ENCODE measurements around the gene TIAL1.

TIAL1 gene

DNA sequence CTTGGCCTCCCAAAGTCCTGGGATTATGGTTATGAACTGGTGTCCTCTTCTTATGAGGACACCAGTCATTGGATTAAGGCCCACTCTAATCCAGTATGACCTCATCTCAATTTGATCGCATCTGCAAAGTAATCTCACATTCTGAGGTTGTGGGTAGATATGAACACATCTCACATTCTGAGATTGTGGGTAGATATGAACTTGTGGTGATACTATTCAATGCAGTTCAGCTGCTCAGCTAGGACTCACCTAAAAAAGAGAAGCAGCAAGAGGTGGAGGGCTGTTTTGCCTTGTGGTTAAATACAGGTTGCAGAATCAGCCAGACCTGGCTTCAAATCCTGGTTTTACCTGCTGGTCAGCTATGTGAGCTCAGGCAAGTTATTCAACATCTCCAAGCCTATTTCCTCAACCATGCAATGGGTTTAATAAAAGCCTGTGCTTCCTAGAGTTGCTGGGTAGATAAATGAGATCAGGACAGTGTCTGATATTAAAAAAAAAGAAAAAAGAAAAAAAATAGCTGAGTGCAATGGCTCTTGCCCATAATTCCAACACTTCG, 45.9 kb upstream of the TIAL1 start:
- no peak overlapping the region for H4K91ac ChIP-seq (ENCODE audit: low read depth, low read length)
- H2BK5ac ChIP-seq (ENCODE audit: low read depth, low read length, poor library complexity) = no peak overlapping the region
- no peak overlapping the region for H2BK12ac ChIP-seq (ENCODE audit: low read length)
- H2AK5ac ChIP-seq (ENCODE audit: low read length) = no peak overlapping the region
- no peak overlapping the region for H3K18ac ChIP-seq (ENCODE audit: low read length)
- no peak overlapping the region for H2BK120ac ChIP-seq (ENCODE audit: insufficient read depth, low read length, poor library complexity)
- no peak overlapping the region for H3K4me2 ChIP-seq (ENCODE audit: low read length)
- no peak overlapping the region for H3K4me3 ChIP-seq (ENCODE audit: low read depth, low read length)
- H3K27ac ChIP-seq (ENCODE audit: low read depth, low read length) = no peak overlapping the region
- H3K23ac ChIP-seq (ENCODE audit: low read length) = no peak overlapping the region
- H3K79me2 ChIP-seq (ENCODE audit: control insufficient read depth, insufficient read depth, low read length, poor library complexity) = no peaks in the 10 kb centered on the region
- no peak overlapping the region for H4K8ac ChIP-seq (ENCODE audit: low read depth, low read length)
- H3K14ac ChIP-seq (ENCODE audit: low read length) = no peak overlapping the region
- H3K9ac ChIP-seq (ENCODE audit: low read length) = no peak overlapping the region
- DNase-seq = no peak
- no peak overlapping the region for H2AFZ ChIP-seq (ENCODE audit: insufficient read depth, low read length, poor library complexity)
- H4K12ac ChIP-seq (ENCODE audit: low read depth, low read length) = no peak overlapping the region
- no CpG with 5 or more reads among the region's 2 CpGs for WGBS (ENCODE audit: extremely low coverage, insufficient coverage, insufficient read length)
- no peaks in the 10 kb centered on the region for H3K36me3 ChIP-seq (ENCODE audit: control insufficient read depth in 1 of 2, insufficient read depth in 2 of 2, low read length in 2 of 2)
- no peaks in the 10 kb centered on the region for H3K27me3 ChIP-seq (ENCODE audit: insufficient read depth, low read length)
- peaks cover 9% of the 10 kb centered on the region for H3K9me3 ChIP-seq (ENCODE audit: insufficient read depth, low read depth, low read length)
- no peaks in the 10 kb centered on the region for H3K4me1 ChIP-seq (ENCODE audit: control insufficient read depth in 1 of 2, insufficient read depth in 2 of 2, low read length in 2 of 2)
- no peak overlapping the region for H3K4ac ChIP-seq (ENCODE audit: low read depth, low read length)
- no peaks in the 10 kb centered on the region for H3K79me1 ChIP-seq (ENCODE audit: low read length)

DNA sequence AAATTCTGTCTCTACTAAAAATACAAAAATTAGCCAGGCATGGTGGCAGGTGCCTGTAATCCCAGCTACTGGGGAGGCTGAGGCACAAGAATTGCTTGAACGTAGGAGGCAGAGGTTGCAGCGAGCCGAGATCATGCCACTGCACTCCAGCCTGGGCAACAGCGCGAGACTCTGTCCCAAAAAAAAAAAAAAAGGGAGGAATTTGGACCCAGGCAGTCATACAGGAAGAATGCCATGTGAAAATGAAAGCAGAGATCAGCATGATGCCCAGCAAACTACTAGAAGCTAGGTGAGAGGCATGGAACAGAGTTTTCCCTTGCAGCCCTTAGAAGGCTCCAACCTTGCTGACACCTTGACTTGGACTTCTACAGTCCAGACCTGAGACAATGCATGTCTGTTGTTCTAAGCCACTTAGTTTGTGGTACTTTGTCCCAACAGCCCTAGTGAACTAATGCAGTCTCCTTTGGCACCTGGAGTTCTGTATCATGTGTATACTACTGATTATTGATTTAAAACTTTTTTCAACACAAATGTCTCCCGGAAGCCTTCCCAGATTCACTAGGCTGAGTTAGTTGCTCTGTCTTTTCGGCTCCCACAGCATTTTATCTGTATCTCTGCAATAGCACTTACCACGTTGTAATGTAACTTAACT, 44.2 kb upstream of the TIAL1 start:
- no peaks in the 10 kb centered on the region for H3K79me2 ChIP-seq (ENCODE audit: control insufficient read depth, insufficient read depth, low read length, poor library complexity)
- no peak overlapping the region for H2AK5ac ChIP-seq (ENCODE audit: low read length)
- no peak overlapping the region for H3K4ac ChIP-seq (ENCODE audit: low read depth, low read length)
- no peak overlapping the region for H2BK12ac ChIP-seq (ENCODE audit: low read length)
- H3K36me3 ChIP-seq (ENCODE audit: control insufficient read depth in 1 of 2, insufficient read depth in 2 of 2, low read length in 2 of 2) = no peaks in the 10 kb centered on the region
- H3K4me1 ChIP-seq (ENCODE audit: control insufficient read depth in 1 of 2, insufficient read depth in 2 of 2, low read length in 2 of 2) = no peaks in the 10 kb centered on the region
- H3K23ac ChIP-seq (ENCODE audit: low read length) = no peak overlapping the region
- no peak overlapping the region for H3K4me3 ChIP-seq (ENCODE audit: low read depth, low read length)
- H3K79me1 ChIP-seq (ENCODE audit: low read length) = no peaks in the 10 kb centered on the region
- H3K14ac ChIP-seq (ENCODE audit: low read length) = no peak overlapping the region
- no peak overlapping the region for H3K18ac ChIP-seq (ENCODE audit: low read length)
- no peak overlapping the region for H3K4me2 ChIP-seq (ENCODE audit: low read length)
- no peak overlapping the region for H3K27ac ChIP-seq (ENCODE audit: low read depth, low read length)
- no peaks in the 10 kb centered on the region for H3K27me3 ChIP-seq (ENCODE audit: insufficient read depth, low read length)
- H2AFZ ChIP-seq (ENCODE audit: insufficient read depth, low read length, poor library complexity) = no peak overlapping the region
- H3K9ac ChIP-seq (ENCODE audit: low read length) = no peak overlapping the region
- H4K8ac ChIP-seq (ENCODE audit: low read depth, low read length) = no peak overlapping the region
- H3K9me3 ChIP-seq (ENCODE audit: insufficient read depth, low read depth, low read length) = peaks cover 5% of the 10 kb centered on the region
- no peak overlapping the region for H4K12ac ChIP-seq (ENCODE audit: low read depth, low read length)
- no CpG with 5 or more reads among the region's 8 CpGs for WGBS (ENCODE audit: extremely low coverage, insufficient coverage, insufficient read length)
- H2BK120ac ChIP-seq (ENCODE audit: insufficient read depth, low read length, poor library complexity) = no peak overlapping the region
- no peak overlapping the region for H4K91ac ChIP-seq (ENCODE audit: low read depth, low read length)
- DNase-seq = no peak
- H2BK5ac ChIP-seq (ENCODE audit: low read depth, low read length, poor library complexity) = no peak overlapping the region

DNA sequence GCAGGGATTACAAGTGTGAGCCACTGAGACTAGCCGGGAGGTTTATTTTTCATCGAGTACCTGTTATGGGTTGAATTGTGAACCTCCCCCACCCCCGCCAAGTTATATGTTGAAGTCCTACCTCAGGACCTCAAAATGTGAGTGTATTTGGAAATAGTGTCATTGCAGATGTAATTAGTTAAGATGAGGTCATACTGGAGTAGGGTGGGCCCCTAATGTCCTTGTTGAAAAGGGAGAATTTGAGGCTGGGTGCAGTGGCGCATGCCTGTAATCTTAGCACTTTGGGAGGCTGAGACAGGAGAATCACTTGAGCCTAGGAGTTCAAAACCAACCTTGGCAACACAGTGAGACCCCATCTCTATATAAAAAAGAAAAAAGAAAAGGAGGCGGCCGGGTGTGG, 43.6 kb upstream of the TIAL1 start:
- no peak overlapping the region for H3K4me3 ChIP-seq (ENCODE audit: low read depth, low read length)
- H2BK120ac ChIP-seq (ENCODE audit: insufficient read depth, low read length, poor library complexity) = no peak overlapping the region
- no peak overlapping the region for H2BK5ac ChIP-seq (ENCODE audit: low read depth, low read length, poor library complexity)
- no peak overlapping the region for H3K27ac ChIP-seq (ENCODE audit: low read depth, low read length)
- H4K12ac ChIP-seq (ENCODE audit: low read depth, low read length) = no peak overlapping the region
- no peak for DNase-seq
- no peaks in the 10 kb centered on the region for H3K36me3 ChIP-seq (ENCODE audit: control insufficient read depth in 1 of 2, insufficient read depth in 2 of 2, low read length in 2 of 2)
- H4K91ac ChIP-seq (ENCODE audit: low read depth, low read length) = no peak overlapping the region
- no peak overlapping the region for H3K18ac ChIP-seq (ENCODE audit: low read length)
- no peak overlapping the region for H4K8ac ChIP-seq (ENCODE audit: low read depth, low read length)
- H3K4me2 ChIP-seq (ENCODE audit: low read length) = no peak overlapping the region
- no peaks in the 10 kb centered on the region for H3K4me1 ChIP-seq (ENCODE audit: control insufficient read depth in 1 of 2, insufficient read depth in 2 of 2, low read length in 2 of 2)
- H3K23ac ChIP-seq (ENCODE audit: low read length) = no peak overlapping the region
- no peak overlapping the region for H2BK12ac ChIP-seq (ENCODE audit: low read length)
- H2AFZ ChIP-seq (ENCODE audit: insufficient read depth, low read length, poor library complexity) = no peak overlapping the region
- H3K9me3 ChIP-seq (ENCODE audit: insufficient read depth, low read depth, low read length) = peaks cover 5% of the 10 kb centered on the region
- H3K4ac ChIP-seq (ENCODE audit: low read depth, low read length) = no peak overlapping the region
- H3K79me2 ChIP-seq (ENCODE audit: control insufficient read depth, insufficient read depth, low read length, poor library complexity) = no peaks in the 10 kb centered on the region
- no peaks in the 10 kb centered on the region for H3K79me1 ChIP-seq (ENCODE audit: low read length)
- no peak overlapping the region for H2AK5ac ChIP-seq (ENCODE audit: low read length)
- no peak overlapping the region for H3K9ac ChIP-seq (ENCODE audit: low read length)
- WGBS (ENCODE audit: extremely low coverage, insufficient coverage, insufficient read length) = no CpG with 5 or more reads among the region's 6 CpGs
- H3K27me3 ChIP-seq (ENCODE audit: insufficient read depth, low read length) = no peaks in the 10 kb centered on the region
- no peak overlapping the region for H3K14ac ChIP-seq (ENCODE audit: low read length)

DNA sequence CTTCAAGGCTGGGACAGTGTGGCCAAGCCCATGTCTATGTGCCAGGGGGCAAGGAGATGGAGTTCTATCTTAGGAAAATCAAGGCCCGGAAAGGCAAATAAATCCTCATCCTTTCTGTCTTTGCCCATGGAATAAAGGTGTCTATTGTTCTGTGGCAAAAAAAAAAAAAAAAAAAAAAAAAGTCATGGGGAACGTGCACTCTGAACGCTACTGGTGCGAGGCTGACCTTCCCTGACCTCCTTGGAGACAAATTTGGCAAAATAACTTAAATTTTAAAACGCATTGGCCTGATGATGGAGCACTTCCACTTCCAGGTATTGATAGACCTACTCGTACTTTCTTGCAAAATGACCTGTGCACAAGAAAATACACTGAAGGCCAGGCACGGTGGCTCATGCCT, 42.2 kb upstream of the TIAL1 start:
- H3K9me3 ChIP-seq (ENCODE audit: insufficient read depth, low read depth, low read length) = no peaks in the 10 kb centered on the region
- no peaks in the 10 kb centered on the region for H3K79me2 ChIP-seq (ENCODE audit: control insufficient read depth, insufficient read depth, low read length, poor library complexity)
- no peaks in the 10 kb centered on the region for H3K4me1 ChIP-seq (ENCODE audit: control insufficient read depth in 1 of 2, insufficient read depth in 2 of 2, low read length in 2 of 2)
- no peak for DNase-seq
- H4K91ac ChIP-seq (ENCODE audit: low read depth, low read length) = no peak overlapping the region
- H3K23ac ChIP-seq (ENCODE audit: low read length) = no peak overlapping the region
- no peak overlapping the region for H4K8ac ChIP-seq (ENCODE audit: low read depth, low read length)
- H3K18ac ChIP-seq (ENCODE audit: low read length) = no peak overlapping the region
- no CpG with 5 or more reads among the region's 7 CpGs for WGBS (ENCODE audit: extremely low coverage, insufficient coverage, insufficient read length)
- H2AK5ac ChIP-seq (ENCODE audit: low read length) = no peak overlapping the region
- H3K4ac ChIP-seq (ENCODE audit: low read depth, low read length) = no peak overlapping the region
- H4K12ac ChIP-seq (ENCODE audit: low read depth, low read length) = no peak overlapping the region
- no peaks in the 10 kb centered on the region for H3K27me3 ChIP-seq (ENCODE audit: insufficient read depth, low read length)
- no peak overlapping the region for H2BK120ac ChIP-seq (ENCODE audit: insufficient read depth, low read length, poor library complexity)
- no peak overlapping the region for H3K4me2 ChIP-seq (ENCODE audit: low read length)
- H3K79me1 ChIP-seq (ENCODE audit: low read length) = no peaks in the 10 kb centered on the region
- no peak overlapping the region for H2AFZ ChIP-seq (ENCODE audit: insufficient read depth, low read length, poor library complexity)
- no peak overlapping the region for H3K9ac ChIP-seq (ENCODE audit: low read length)
- H3K4me3 ChIP-seq (ENCODE audit: low read depth, low read length) = no peak overlapping the region
- no peak overlapping the region for H2BK12ac ChIP-seq (ENCODE audit: low read length)
- H3K36me3 ChIP-seq (ENCODE audit: control insufficient read depth in 1 of 2, insufficient read depth in 2 of 2, low read length in 2 of 2) = no peaks in the 10 kb centered on the region
- H2BK5ac ChIP-seq (ENCODE audit: low read depth, low read length, poor library complexity) = no peak overlapping the region
- H3K27ac ChIP-seq (ENCODE audit: low read depth, low read length) = no peak overlapping the region
- H3K14ac ChIP-seq (ENCODE audit: low read length) = no peak overlapping the region
